HG03469 (cell line): ENCODE measurements around the gene PRTFDC1.
"Not testable (repeated sequence)": the region's sequence is repeated elsewhere in the genome, so short reads cannot be mapped to it uniquely, and the experiment has no call there.

Experiments
- ATAC-seq: cut with Tn5 transposase; IDR thresholded peaks from one replicate; pipeline ENCODE4 v1.9.1; 2021; ENCODE audit warnings: mild to moderate bottlenecking, moderate library complexity, moderate number of reproducible peaks; ENCODE audit not compliant: unreplicated experiment

The PRTFDC1 gene

GRCh38 chr10:24849501-24850299 is 102.7 kb downstream of the PRTFDC1 start:
- no peak for ATAC-seq

GRCh38 chr10:24849051-24849450 is 103.4 kb downstream of the PRTFDC1 start:
- ATAC-seq, result no peak

- ATAC-seq, result no peak
These were observed 104.2 kb downstream of the PRTFDC1 start for GRCh38 chr10:24848195-24848594.

DNA sequence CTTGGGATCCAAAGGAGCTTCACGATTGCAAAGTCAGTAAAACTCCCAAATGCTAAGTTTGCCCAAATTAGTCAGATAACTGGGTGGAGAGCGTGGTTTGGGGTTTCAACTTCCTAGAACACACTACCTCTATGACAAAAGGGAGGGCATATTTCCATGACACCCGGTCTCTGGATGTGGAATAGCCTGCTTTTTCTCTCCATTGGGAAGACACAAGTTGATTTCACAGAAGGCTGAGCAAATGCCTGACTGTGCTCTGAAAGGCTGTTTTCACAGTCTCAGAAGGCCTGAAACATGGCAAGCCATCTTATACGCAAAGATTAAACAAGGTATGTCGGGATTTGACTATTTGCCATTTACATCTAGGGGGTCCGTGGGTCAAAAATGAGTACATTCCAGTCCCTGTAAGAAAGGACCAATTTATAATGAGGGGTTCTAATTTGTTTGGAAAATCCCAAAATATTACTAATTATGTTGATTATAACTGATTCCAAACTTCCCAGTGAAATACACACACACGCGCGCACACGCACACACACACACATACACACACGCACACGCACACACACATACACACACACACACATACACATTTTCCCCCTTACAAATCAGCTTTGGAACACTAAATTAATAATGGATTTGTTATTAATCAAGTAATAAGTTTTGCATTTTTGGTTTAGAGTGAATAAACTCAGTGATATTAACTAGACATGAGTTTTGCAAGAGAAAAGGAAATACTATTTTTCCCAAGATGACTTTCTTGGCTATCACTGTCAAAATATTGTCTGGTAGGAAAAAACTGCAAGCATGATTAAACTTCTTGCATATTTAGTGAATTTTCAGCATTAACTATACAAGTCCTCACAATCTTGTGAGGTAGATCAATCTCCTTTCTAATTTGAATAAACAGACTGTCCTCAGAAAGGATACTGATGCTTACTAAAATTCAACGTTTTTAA is 105.0 kb downstream of the PRTFDC1 start:
- no peak for ATAC-seq

DNA sequence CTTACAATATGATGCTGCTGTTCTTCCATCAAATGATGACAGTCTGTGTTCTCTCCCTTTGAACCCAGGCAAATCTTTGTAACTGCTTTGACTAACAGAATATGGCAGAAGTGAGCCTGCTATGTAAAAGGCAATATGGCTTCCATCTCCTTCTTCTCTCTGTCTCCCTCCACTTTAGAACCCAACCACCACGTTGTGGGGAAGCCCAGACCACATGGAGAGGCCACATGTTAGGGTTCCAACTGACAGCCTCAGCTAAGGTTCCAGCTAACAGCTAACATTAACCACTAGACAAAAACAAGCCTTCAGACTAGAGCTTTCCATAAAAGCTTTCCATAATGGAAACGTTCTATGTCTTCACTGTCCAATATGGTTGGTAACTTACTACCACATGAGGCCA is 107.7 kb downstream of the PRTFDC1 start:
- ATAC-seq, result no peak

DNA sequence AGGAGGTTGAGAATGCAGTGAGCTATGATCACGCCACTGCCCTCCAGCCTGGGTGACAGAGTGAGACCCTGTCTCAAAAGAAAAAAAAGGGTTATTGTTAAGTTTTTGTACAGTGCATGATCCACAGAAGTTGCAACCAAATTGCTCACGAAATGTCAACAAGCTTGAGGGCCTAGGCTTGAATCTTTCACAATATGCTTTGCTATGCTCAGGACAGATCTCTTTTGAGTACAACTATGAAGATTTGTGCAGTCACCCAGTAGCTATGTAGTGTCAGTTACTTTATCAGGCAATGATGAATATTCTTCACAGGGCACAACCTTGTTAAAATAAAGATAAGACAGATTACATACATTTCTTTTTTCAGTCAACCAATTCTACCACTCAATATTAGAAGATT is 109.2 kb downstream of the PRTFDC1 start:
- ATAC-seq, result no peak

DNA sequence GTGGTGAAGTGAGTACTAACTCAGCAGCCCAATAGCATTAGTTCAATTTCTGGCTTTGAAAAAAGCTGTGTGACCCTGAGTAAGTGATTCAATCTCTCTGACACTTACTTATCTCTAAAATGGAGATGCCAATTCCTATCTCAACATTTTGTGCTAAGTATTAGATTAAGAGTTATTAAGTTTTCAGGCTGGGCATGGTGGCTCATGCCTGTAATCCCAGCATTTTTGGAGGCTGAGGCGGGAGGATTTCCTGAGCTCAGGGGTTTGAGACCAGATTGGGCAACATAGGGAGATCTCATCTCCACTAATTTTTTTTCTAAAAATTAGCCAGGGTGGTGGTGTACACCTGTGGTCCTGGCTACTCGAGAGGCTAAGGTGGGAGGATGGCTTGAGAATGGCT is 109.5 kb downstream of the PRTFDC1 start:
- ATAC-seq, result no peak

DNA sequence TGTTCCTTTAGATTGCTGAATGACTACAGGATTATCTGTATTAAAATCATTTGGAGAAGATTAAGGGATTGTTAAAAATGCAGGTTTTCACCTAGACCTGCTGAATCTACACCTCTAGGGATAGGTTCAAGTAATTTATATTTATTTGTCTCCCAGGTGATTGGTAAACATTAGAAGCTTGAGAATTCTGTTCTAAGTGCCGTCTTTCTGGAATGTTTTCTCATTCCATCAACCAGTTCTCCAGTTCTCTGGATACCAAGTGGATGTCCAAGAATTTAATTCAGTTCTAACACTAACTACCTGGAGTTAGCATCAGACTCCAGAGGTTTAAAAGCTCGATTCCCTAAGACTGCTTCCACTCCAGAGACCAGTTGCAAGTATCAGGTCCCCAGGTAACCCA is 110.9 kb downstream of the PRTFDC1 start:
- ATAC-seq, result no peak

- no peak for ATAC-seq
These were observed 111.6 kb downstream of the PRTFDC1 start for GRCh38 chr10:24840784-24841183.

GRCh38 chr10:24837781-24838180 is 114.6 kb downstream of the PRTFDC1 start:
- not testable (repeated sequence) for ATAC-seq

GRCh38 chr10:24834869-24835268 is 117.5 kb downstream of the PRTFDC1 start:
- no peak for ATAC-seq

GRCh38 chr10:24826009-24826408 is 126.4 kb downstream of the PRTFDC1 start:
- no peak for ATAC-seq

DNA sequence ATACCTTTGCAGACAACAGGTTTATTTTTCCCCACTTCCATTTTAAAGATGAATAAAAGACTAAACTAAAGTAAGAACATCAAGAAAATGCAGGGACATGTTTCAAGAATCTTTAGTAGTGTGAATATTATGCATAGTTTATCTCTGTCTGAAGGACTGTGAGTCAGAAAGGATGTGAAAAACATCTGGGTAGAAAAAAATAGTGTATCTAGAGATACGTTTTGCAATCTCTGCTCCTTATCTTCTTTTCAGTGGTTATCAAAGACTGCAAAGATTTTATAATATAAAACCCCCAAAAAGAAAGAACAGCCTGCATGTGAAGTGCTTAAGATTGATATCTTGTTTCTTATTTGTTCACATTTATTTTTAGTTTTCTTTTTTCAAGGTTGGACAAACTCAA is 126.9 kb downstream of the PRTFDC1 start:
- no peak for ATAC-seq

GRCh38 chr10:24824536-24824935 is 127.9 kb downstream of the PRTFDC1 start:
- no peak for ATAC-seq

GRCh38 chr10:24824124-24824523 is 128.3 kb downstream of the PRTFDC1 start:
- no peak for ATAC-seq

DNA sequence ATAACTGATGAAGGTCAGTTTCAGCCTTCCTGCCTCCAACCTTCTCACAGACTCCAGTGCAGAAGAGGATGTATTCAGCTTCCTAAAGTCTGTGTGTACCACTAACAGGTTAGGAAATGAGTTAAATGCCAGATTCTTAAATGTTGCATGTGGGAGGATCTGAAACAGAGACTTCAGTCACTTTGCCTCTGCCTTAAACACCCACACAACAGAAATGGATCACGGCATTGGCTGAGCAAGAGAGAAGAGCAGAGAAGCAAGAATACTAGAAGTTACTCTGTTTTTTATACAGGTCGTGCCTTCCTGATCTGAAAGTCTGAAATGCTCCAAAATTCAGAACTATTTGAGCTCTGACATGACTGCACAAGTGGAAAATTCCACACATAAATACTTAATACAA is 129.8 kb downstream of the PRTFDC1 start:
- ATAC-seq, result peak; percentile 88

- no peak for ATAC-seq
These were observed 130.4 kb downstream of the PRTFDC1 start for GRCh38 chr10:24821986-24822385.

GRCh38 chr10:24816868-24817396 is 135.5 kb downstream of the PRTFDC1 start:
- no peak for ATAC-seq

GRCh38 chr10:24814568-24815313 is 137.7 kb downstream of the PRTFDC1 start:
- no peak for ATAC-seq

GRCh38 chr10:24813856-24814255 is 138.6 kb downstream of the PRTFDC1 start:
- no peak for ATAC-seq

- no peak for ATAC-seq
These were observed 146.1 kb downstream of the PRTFDC1 start for GRCh38 chr10:24806262-24806661.
